IPS-18a (cell line): ENCODE results near the gene NEK5.
"Not testable (repeated sequence)": the region's sequence is repeated elsewhere in the genome, so short reads cannot be mapped to it uniquely, and the experiment has no call there.

Source experiments
- H3K27ac ChIP-seq: one replicate; pipeline ENCODE4 v1.5.1; 2013; ENCODE audit warnings: low read length
- H3K27me3 ChIP-seq: one replicate; pipeline ENCODE4 v1.6.1; 2013; ENCODE audit warnings: mild to moderate bottlenecking, low read length; ENCODE audit not compliant: control insufficient read depth, insufficient read depth
- H3K36me3 ChIP-seq: one replicate; pipeline ENCODE4 v1.6.1; 2013; ENCODE audit warnings: low read depth, low read length; ENCODE audit not compliant: control insufficient read depth
- H3K4me1 ChIP-seq: one replicate; pipeline ENCODE4 v1.6.1; 2013; ENCODE audit warnings: low read depth, low read length; ENCODE audit not compliant: control insufficient read depth
- H3K4me3 ChIP-seq: one replicate; pipeline ENCODE4 v1.5.1; 2013; ENCODE audit warnings: low read length
- H3K9ac ChIP-seq: one replicate; pipeline ENCODE4 v1.6.1; 2013; ENCODE audit warnings: mild to moderate bottlenecking, low read length, moderate library complexity
- H3K9me3 ChIP-seq: one replicate; pipeline ENCODE4 v1.6.1; 2013; ENCODE audit warnings: low read depth, low read length; ENCODE audit not compliant: control insufficient read depth

Gene NEK5

DNA sequence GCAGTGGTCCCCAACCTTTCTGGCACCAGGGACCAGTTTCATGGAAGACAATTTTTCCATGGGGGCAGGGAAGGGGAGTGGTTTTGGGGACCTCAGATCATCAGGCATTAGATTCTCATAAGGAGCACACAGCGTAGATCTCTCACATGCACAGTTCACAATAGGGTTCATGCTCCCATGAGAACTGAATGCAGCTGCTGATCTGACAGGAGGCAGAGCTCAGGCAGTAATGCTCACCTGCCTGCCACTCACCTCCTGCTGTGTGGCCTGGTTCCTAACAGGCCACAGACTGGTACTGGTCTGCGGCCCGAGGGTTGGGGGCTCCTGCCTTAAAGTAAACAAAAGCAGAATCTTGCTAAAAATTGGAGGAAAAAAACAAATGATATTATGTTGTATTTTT, 67.8 kb downstream of the NEK5 start:
- H3K4me1 ChIP-seq, H3K9ac ChIP-seq, H3K36me3 ChIP-seq, H3K4me3 ChIP-seq, H3K27me3 ChIP-seq, H3K27ac ChIP-seq: not testable (repeated sequence)
- peaks cover 15% of the 10 kb centered on the region for H3K9me3 ChIP-seq

GRCh38 chr13:52053460-52053859, 75.4 kb downstream of the NEK5 start:
- H3K4me1 ChIP-seq: peaks cover 4% of the 10 kb centered on the region
- no peaks in the 10 kb centered on the region for H3K9me3 ChIP-seq
- no peaks in the 10 kb centered on the region for H3K27me3 ChIP-seq
- H3K27ac ChIP-seq: no peak overlapping the region
- H3K36me3 ChIP-seq: no peaks in the 10 kb centered on the region
- no peak overlapping the region for H3K9ac ChIP-seq
- H3K4me3 ChIP-seq: no peak overlapping the region

- Histone ChIP-seq H3K27ac (no peak overlapping the region), H3K4me3 (no peak overlapping the region), H3K4me1 (peaks cover 4% of the 10 kb centered on the region), H3K27me3 (no peaks in the 10 kb centered on the region), H3K36me3 (no peaks in the 10 kb centered on the region), H3K9ac (no peak overlapping the region), H3K9me3 (no peaks in the 10 kb centered on the region)
Observed at GRCh38 chr13:52051400-52051799, 77.5 kb downstream of the NEK5 start.

- Histone ChIP-seq H3K9me3 (no peaks in the 10 kb centered on the region), H3K27ac (no peak overlapping the region), H3K4me3 (no peak overlapping the region), H3K36me3 (no peaks in the 10 kb centered on the region), H3K9ac (no peak overlapping the region), H3K27me3 (no peaks in the 10 kb centered on the region), H3K4me1 (peaks cover 4% of the 10 kb centered on the region)
Observed at GRCh38 chr13:52048516-52048915, 80.4 kb downstream of the NEK5 start.

DNA sequence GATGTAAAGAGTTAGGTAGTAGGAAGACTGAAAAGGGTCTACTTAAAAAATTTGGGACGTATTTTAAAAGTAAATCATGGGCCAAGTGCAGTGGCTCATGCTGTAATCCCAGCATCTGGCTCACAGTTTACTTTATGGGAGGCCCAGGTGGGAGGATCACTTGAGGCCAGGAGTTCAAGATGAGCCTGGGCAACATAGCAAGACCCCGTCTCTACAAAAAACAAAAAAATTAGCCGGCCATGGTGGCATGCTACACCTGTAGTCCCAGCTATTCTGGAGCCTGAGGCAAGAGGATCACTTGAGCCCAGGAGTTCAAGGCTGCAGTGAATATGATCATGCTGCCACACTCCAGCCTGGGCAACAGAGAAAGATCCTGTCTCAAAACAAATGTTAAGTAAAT, 81.4 kb downstream of the NEK5 start:
- Histone ChIP-seq H3K4me3 (no peak overlapping the region), H3K9ac (no peak overlapping the region), H3K36me3 (no peaks in the 10 kb centered on the region), H3K27me3 (no peaks in the 10 kb centered on the region), H3K4me1 (peaks cover 4% of the 10 kb centered on the region), H3K27ac (no peak overlapping the region), H3K9me3 (no peaks in the 10 kb centered on the region)

- Histone ChIP-seq H3K9ac (no peak overlapping the region), H3K9me3 (no peaks in the 10 kb centered on the region)
Observed at GRCh38 chr13:52043675-52044074, 85.2 kb downstream of the NEK5 start.

GRCh38 chr13:52036037-52036436, 92.8 kb downstream of the NEK5 start:
- H3K4me1 ChIP-seq: no peaks in the 10 kb centered on the region
- H3K9me3 ChIP-seq: no peaks in the 10 kb centered on the region
- H3K27me3 ChIP-seq: no peaks in the 10 kb centered on the region
- H3K9ac ChIP-seq: no peak overlapping the region
- H3K36me3 ChIP-seq: no peaks in the 10 kb centered on the region
- no peak overlapping the region for H3K4me3 ChIP-seq
- no peak overlapping the region for H3K27ac ChIP-seq

More at GRCh38 chr13:52043675-52044074, 85.2 kb downstream of the NEK5 start:
- H3K36me3 ChIP-seq: no peaks in the 10 kb centered on the region
- H3K4me1 ChIP-seq: no peaks in the 10 kb centered on the region
- H3K27ac ChIP-seq: no peak overlapping the region
- no peak overlapping the region for H3K4me3 ChIP-seq
- no peaks in the 10 kb centered on the region for H3K27me3 ChIP-seq

DNA sequence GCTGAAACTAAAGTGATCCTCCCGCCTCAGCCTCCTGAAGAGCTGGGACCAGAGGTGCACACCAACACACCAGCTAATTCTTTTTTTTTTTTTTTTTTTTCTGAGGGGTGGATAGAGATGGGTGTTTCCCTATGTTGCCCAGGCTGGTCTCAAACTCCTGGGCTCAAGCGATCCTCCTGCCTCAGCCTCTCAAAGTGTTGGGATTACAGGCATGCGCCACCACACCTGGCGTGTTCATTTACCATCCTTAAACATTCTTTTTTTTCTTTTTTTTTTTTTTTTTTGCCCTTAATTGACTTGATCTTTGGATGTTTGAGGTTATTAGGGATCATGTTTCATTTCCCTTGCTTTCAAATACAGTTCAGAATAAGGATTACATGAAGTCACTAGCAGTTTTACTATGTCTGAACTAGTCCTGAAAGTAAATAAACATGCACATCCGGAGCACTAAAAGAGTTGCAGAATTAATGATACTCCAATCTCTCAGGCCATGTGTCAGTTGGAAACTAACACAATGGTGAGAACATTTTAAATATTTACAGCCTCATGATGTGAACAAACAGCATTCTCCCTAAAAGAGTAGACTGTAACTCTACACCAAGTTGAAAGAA, 94.2 kb downstream of the NEK5 start:
- no peak overlapping the region for H3K27ac ChIP-seq
- no peak overlapping the region for H3K4me3 ChIP-seq
- no peak overlapping the region for H3K9ac ChIP-seq
- no peaks in the 10 kb centered on the region for H3K9me3 ChIP-seq
- no peaks in the 10 kb centered on the region for H3K27me3 ChIP-seq
- H3K4me1 ChIP-seq: no peaks in the 10 kb centered on the region
- no peaks in the 10 kb centered on the region for H3K36me3 ChIP-seq

- Histone ChIP-seq H3K9ac (no peak overlapping the region), H3K27me3 (no peaks in the 10 kb centered on the region), H3K4me3 (no peak overlapping the region), H3K4me1 (no peaks in the 10 kb centered on the region), H3K36me3 (peaks cover 16% of the 10 kb centered on the region), H3K27ac (no peak overlapping the region), H3K9me3 (no peaks in the 10 kb centered on the region)
Observed at GRCh38 chr13:52033039-52033438, 95.8 kb downstream of the NEK5 start.

- H3K36me3 ChIP-seq: peaks cover 24% of the 10 kb centered on the region
- not testable (repeated sequence) for H3K27me3 ChIP-seq, H3K9me3 ChIP-seq, H3K4me3 ChIP-seq, H3K27ac ChIP-seq, H3K4me1 ChIP-seq, H3K9ac ChIP-seq
Observed at GRCh38 chr13:52030401-52030800, 98.5 kb downstream of the NEK5 start.

DNA sequence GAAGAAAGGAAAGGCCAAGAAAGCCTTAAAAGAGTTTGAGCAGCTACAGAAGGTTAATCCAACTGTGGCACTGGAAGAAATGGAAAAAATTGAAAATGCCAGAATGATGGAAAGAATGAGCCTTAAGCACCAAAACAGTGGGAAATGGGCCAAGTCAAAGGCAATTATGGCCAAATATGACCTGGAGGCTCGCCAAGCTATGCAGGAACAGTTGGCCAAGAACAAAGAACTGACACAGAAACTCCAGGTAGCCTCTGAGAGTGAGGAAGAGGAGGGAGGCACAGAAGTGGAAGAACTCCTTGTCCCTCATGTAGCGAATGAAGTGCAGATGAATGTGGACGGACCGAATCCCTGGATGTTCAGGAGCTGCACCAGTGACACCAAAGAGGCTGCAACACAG, 99.3 kb downstream of the NEK5 start:
- Histone ChIP-seq H3K4me3 (no peak overlapping the region), H3K27ac (no peak overlapping the region), H3K9me3 (no peaks in the 10 kb centered on the region), H3K27me3 (no peaks in the 10 kb centered on the region), H3K9ac (no peak overlapping the region), H3K4me1 (no peaks in the 10 kb centered on the region), H3K36me3 (peaks cover 30% of the 10 kb centered on the region)

DNA sequence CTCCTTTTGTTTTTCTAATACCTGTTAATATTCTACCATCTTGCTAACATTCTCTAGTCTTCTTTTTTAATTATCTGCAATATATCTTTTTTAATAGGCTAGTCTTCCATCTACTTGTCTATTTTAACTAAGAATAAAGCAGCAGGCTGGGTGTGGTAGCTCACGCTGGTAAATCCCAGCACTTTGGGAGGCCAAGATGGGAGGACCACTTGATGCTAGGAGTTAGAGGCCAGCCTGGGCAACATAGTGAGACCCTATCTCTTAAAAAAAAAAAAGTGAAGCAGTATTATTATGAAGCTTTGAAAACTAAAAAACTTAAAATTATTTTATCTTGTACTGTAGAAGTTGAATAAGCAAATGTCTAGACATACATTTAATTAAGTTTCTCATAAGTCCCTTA, 101.0 kb downstream of the NEK5 start:
- Histone ChIP-seq H3K36me3 (peaks cover 30% of the 10 kb centered on the region), H3K4me1 (no peaks in the 10 kb centered on the region), H3K9me3 (no peaks in the 10 kb centered on the region), H3K4me3 (no peak overlapping the region), H3K27me3 (no peaks in the 10 kb centered on the region), H3K9ac (no peak overlapping the region), H3K27ac (no peak overlapping the region)
